HepG2 (cell line): ENCODE measurements around the gene INKA1. TPM values are rescaled to one million over a fixed set of nuclear protein-coding genes. Genes with fewer than 3 reads are reported as not detected.

Source experiments
- DNMT1 ChIP-seq: sonication (generic); formaldehyde crosslinking; IDR thresholded peaks from 2 replicates; pipeline ENCODE4 v1.5.1; 2020; ENCODE audit warnings: mild to moderate bottlenecking, missing genetic modification reagents
- DNMT3B ChIP-seq: conservative IDR thresholded peaks from 2 replicates; pipeline ENCODE4 v1.6.1; 2016; ENCODE audit warnings: missing biosample characterization, control low read depth
- EEA1 ChIP-seq: sonication (generic); formaldehyde crosslinking; IDR thresholded peaks from 2 replicates; pipeline ENCODE4 v1.5.1; 2020; ENCODE audit warnings: mild to moderate bottlenecking, missing genetic modification reagents, borderline replicate concordance
- ELF3 ChIP-seq: IDR thresholded peaks from 2 replicates; pipeline ENCODE4 v1.6.1; 2016; ENCODE audit warnings: missing genetic modification reagents, missing compliant biosample characterization
- GTF2F1 ChIP-seq: fragments of 150-350 bp; IDR thresholded peaks from 2 replicates; pipeline ENCODE4 v1.6.1; 2014; ENCODE audit warnings: low read length
- HOXA3 ChIP-seq: sonication (generic); formaldehyde crosslinking; IDR thresholded peaks from 2 replicates; pipeline ENCODE4 v1.5.0; 2020; ENCODE audit warnings: missing genetic modification reagents
- MBNL3 ChIP-seq: fragments of 250-450 bp; sonication (Bioruptor Pico); conservative IDR thresholded peaks from 2 replicates; pipeline ENCODE4 v1.8.0; 2022; ENCODE audit warnings: mild to moderate bottlenecking, inconsistent platforms
- NFIC ChIP-seq: IDR thresholded peaks from 2 replicates; pipeline ENCODE4 v1.6.1; 2012; ENCODE audit warnings: mild to moderate bottlenecking, low read length, inconsistent platforms
- NONO ChIP-seq, 2 experiments: fragments of 450-650 bp in 1 of 2; sonication (generic) in 1 of 2; formaldehyde crosslinking in 1 of 2; IDR thresholded peaks in 1 of 2; conservative IDR thresholded peaks in 1 of 2; 2 replicates each; pipeline versions ENCODE4 v1.6.1 to v1.8.0; 2017 to 2022; ENCODE audit warnings: mild to moderate bottlenecking in 1 of 2, missing genetic modification reagents in 1 of 2, moderate library complexity in 1 of 2
- PRPF4 ChIP-seq: fragments of 200-400 bp; formaldehyde crosslinking; IDR thresholded peaks from 2 replicates; pipeline ENCODE4 v1.6.1; 2016; ENCODE audit warnings: low read length, low read depth; ENCODE audit not compliant: poor library complexity, severe bottlenecking
- RARA ChIP-seq: IDR thresholded peaks from 2 replicates; pipeline ENCODE4 v1.6.1; 2016; ENCODE audit warnings: missing genetic modification reagents, missing compliant biosample characterization
- RBM39 ChIP-seq: fragments of 200-400 bp; formaldehyde crosslinking; IDR thresholded peaks from one replicate; pipeline ENCODE4 v1.6.1; 2018; ENCODE audit warnings: antibody characterized with exemption, mild to moderate bottlenecking, low read depth, low read length; ENCODE audit not compliant: poor library complexity, severe bottlenecking
- SALL1 ChIP-seq: sonication (generic); formaldehyde crosslinking; IDR thresholded peaks from 2 replicates; pipeline ENCODE4 v1.8.0; 2022; ENCODE audit warnings: mild to moderate bottlenecking, missing genetic modification reagents
- SMAD3 ChIP-seq: sonication (generic); formaldehyde crosslinking; IDR thresholded peaks from 2 replicates; pipeline ENCODE4 v1.4.0; 2020; ENCODE audit warnings: missing genetic modification reagents
- TAF1 ChIP-seq: sonication (generic); formaldehyde crosslinking; IDR thresholded peaks from 2 replicates; pipeline ENCODE4 v1.4.0; 2020; ENCODE audit warnings: missing genetic modification reagents
- ZNF124 ChIP-seq: sonication (generic); formaldehyde crosslinking; IDR thresholded peaks from 2 replicates; pipeline ENCODE4 v1.4.0; 2020; ENCODE audit warnings: missing genetic modification reagents
- ZNF430 ChIP-seq: sonication (generic); formaldehyde crosslinking; IDR thresholded peaks from 2 replicates; pipeline ENCODE4 v1.9.0; 2021; ENCODE audit warnings: mild to moderate bottlenecking, missing genetic modification reagents
- ZNF720 ChIP-seq: sonication (generic); formaldehyde crosslinking; IDR thresholded peaks from 2 replicates; pipeline ENCODE4 v1.4.0; 2020; ENCODE audit warnings: missing genetic modification reagents
- ZNF772 ChIP-seq: sonication (generic); formaldehyde crosslinking; IDR thresholded peaks from 2 replicates; pipeline ENCODE4 v1.5.0; 2020; ENCODE audit warnings: mild to moderate bottlenecking, missing genetic modification reagents
- ZNF790 ChIP-seq: sonication (generic); formaldehyde crosslinking; IDR thresholded peaks from 2 replicates; pipeline ENCODE4 v1.8.0; 2022; ENCODE audit warnings: missing genetic modification reagents, mild to moderate bottlenecking, borderline replicate concordance
- polyA plus RNA-seq, 8 experiments: library from polyadenylated mRNA; depleted of rRNA in 3 of 8; stranded (reverse) in 7 of 8; unstranded in 1 of 8; fragments of >200 nt; fragmentation: Illumina TruSeq in 4 of 8; extraction: Trizol in 4 of 8; gene quantifications; 2 replicates each; pipeline versions ENCODE4 v1.2.1 to v1.2.3, GENCODE V29; 2011 to 2016; ENCODE audit warnings: low read depth in 4 of 8, missing spikeins in 1 of 8, mixed read lengths in 1 of 8; ENCODE audit not compliant: insufficient read depth in 1 of 8
- total RNA-seq, 5 experiments: library from RNA; depleted of rRNA; stranded (reverse); fragments of >200 nt; fragmentation: Illumina TruSeq; extraction: Trizol; gene quantifications; 2 replicates each; pipeline ENCODE4 v1.2.3, GENCODE V29; 2016; ENCODE audit warnings: low read depth in 1 of 5
- TF ChIP-seq, protein P1 (sequence below): sonication (generic); formaldehyde crosslinking; IDR thresholded peaks from 2 replicates; pipeline ENCODE4 v1.4.0; 2020; ENCODE audit warnings: missing genetic modification reagents
- TF ChIP-seq, protein P2 (sequence below): IDR thresholded peaks from 2 replicates; pipeline ENCODE4 v1.6.1; 2016; ENCODE audit warnings: missing compliant biosample characterization, missing genetic modification reagents, borderline replicate concordance
- TF ChIP-seq, protein P3 (sequence below): sonication (generic); formaldehyde crosslinking; IDR thresholded peaks from 2 replicates; pipeline ENCODE4 v1.4.0; 2020; ENCODE audit warnings: missing genetic modification reagents, borderline replicate concordance

Gene INKA1
- total and polyA plus RNA-seq, 2 of the 13 experiments (the other 11 are each of a cell fraction or from before 2014, with no cell fraction given) = 0.22 to 0.41 TPM

DNA sequence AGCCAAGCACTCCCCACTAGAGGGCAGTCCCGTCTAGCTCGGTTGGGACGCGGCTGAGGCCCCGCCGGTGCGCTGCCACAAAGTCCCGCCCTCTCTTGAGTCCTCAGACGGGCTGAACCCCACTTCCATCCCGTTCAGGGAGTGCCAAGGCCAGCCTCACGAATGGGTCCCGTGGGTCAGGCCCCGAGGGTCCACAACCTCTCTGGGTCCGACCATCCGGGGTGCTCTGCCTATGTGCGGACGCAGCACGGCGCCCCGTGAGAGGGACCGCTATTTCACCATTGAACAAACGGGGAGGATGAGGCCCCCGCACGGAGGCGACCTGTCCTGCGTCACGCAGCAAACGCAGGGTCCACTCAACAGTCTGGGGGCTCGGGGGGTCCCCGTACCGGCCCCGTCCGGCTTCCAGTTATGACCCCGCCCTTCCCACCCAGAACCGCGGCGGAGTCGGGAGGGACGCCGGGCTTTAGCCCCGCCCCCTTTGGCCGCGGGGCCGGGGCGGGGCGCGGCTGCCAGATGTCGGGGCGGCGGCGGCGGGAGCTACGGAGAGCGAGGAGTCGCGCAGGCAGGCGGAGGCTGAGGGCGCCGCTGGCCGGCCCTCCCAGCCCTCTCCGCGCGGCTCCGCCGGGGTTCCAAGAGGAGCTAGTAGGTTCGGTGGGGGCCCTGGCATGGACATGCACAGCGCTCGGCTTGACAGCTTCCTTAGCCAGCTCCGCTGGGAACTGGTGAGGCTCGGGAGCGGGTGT is at the start of gene INKA1 (continued):
- TF ChIP-seq, protein P1, sequence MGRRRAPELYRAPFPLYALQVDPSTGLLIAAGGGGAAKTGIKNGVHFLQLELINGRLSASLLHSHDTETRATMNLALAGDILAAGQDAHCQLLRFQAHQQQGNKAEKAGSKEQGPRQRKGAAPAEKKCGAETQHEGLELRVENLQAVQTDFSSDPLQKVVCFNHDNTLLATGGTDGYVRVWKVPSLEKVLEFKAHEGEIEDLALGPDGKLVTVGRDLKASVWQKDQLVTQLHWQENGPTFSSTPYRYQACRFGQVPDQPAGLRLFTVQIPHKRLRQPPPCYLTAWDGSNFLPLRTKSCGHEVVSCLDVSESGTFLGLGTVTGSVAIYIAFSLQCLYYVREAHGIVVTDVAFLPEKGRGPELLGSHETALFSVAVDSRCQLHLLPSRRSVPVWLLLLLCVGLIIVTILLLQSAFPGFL (CRISPR knock-in tag) = no peak
- no peak; the same call in 1 of the 2 replicates for TF ChIP-seq DNMT1 (CRISPR knock-in tag)
- no peak for TF ChIP-seq NFIC
- TF ChIP-seq, protein P2, sequence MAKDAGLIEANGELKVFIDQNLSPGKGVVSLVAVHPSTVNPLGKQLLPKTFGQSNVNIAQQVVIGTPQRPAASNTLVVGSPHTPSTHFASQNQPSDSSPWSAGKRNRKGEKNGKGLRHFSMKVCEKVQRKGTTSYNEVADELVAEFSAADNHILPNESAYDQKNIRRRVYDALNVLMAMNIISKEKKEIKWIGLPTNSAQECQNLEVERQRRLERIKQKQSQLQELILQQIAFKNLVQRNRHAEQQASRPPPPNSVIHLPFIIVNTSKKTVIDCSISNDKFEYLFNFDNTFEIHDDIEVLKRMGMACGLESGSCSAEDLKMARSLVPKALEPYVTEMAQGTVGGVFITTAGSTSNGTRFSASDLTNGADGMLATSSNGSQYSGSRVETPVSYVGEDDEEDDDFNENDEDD (CRISPR knock-in tag) = peak; percentile 54; the same call in 1 of the 2 replicates
- TF ChIP-seq MBNL3 (CRISPR knock-in tag) = no peak
- TF ChIP-seq RARA (CRISPR knock-in tag) = 0 out of 2 replicates have a peak, but pooled peaks have one; percentile 22
- no peak for TF ChIP-seq PRPF4
- TF ChIP-seq ZNF772 (CRISPR knock-in tag) = no peak
- TF ChIP-seq ZNF430 (CRISPR knock-in tag) = peak; percentile 35
- no peak for TF ChIP-seq ZNF790 (CRISPR knock-in tag)
- TF ChIP-seq EEA1 (CRISPR knock-in tag) = no peak
- peak; percentile 63; the same call in 1 of the 2 replicates for TF ChIP-seq SMAD3 (CRISPR knock-in tag)
- peak; percentile 61; the same call in 1 of the 2 replicates for TF ChIP-seq HOXA3 (CRISPR knock-in tag)
- TF ChIP-seq ELF3 (CRISPR knock-in tag) = peak; percentile 49
- TF ChIP-seq ZNF720 (CRISPR knock-in tag) = no peak
- no peak for TF ChIP-seq ZNF124
- no peak for TF ChIP-seq RBM39
- no peak; the same call in 1 of the 2 replicates for TF ChIP-seq SALL1 (CRISPR knock-in tag)
- TF ChIP-seq GTF2F1 = no peak
- no peak for TF ChIP-seq NONO (IDR thresholded peaks at IDR 0.05)
- peak; percentile 82 for TF ChIP-seq NONO (CRISPR knock-in tag; conservative IDR thresholded peaks at IDR 0.05)
- no peak for TF ChIP-seq TAF1
- TF ChIP-seq, protein P3, sequence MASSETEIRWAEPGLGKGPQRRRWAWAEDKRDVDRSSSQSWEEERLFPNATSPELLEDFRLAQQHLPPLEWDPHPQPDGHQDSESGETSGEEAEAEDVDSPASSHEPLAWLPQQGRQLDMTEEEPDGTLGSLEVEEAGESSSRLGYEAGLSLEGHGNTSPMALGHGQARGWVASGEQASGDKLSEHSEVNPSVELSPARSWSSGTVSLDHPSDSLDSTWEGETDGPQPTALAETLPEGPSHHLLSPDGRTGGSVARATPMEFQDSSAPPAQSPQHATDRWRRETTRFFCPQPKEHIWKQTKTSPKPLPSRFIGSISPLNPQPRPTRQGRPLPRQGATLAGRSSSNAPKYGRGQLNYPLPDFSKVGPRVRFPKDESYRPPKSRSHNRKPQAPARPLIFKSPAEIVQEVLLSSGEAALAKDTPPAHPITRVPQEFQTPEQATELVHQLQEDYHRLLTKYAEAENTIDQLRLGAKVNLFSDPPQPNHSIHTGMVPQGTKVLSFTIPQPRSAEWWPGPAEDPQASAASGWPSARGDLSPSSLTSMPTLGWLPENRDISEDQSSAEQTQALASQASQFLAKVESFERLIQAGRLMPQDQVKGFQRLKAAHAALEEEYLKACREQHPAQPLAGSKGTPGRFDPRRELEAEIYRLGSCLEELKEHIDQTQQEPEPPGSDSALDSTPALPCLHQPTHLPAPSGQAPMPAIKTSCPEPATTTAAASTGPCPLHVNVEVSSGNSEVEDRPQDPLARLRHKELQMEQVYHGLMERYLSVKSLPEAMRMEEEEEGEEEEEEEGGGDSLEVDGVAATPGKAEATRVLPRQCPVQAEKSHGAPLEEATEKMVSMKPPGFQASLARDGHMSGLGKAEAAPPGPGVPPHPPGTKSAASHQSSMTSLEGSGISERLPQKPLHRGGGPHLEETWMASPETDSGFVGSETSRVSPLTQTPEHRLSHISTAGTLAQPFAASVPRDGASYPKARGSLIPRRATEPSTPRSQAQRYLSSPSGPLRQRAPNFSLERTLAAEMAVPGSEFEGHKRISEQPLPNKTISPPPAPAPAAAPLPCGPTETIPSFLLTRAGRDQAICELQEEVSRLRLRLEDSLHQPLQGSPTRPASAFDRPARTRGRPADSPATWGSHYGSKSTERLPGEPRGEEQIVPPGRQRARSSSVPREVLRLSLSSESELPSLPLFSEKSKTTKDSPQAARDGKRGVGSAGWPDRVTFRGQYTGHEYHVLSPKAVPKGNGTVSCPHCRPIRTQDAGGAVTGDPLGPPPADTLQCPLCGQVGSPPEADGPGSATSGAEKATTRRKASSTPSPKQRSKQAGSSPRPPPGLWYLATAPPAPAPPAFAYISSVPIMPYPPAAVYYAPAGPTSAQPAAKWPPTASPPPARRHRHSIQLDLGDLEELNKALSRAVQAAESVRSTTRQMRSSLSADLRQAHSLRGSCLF (CRISPR knock-in tag) = no peak
- TF ChIP-seq DNMT3B (CRISPR knock-in tag) = no peak
